GM23248 (cell line): ENCODE data around the gene PRSS56. TPM values are rescaled to one million over a fixed set of nuclear protein-coding genes. Genes with fewer than 3 reads are reported as not detected.

Source experiments
- DNase-seq: peaks from one replicate; pipeline ENCODE4 v3.0.0-alpha.2; 2015
- H2AFZ ChIP-seq: fragments of 200-600 bp; sonication (generic); 2 replicates; pipeline ENCODE4 v1.6.1; 2016; ENCODE audit warnings: antibody characterized with exemption
- H3F3A ChIP-seq: fragments of 200-600 bp; sonication (generic); 2 replicates; pipeline ENCODE4 v1.6.1; 2016; ENCODE audit warnings: mild to moderate bottlenecking, antibody characterized with exemption, mixed run types; ENCODE audit not compliant: insufficient read depth
- H3K27ac ChIP-seq: fragments of 200-600 bp; sonication (generic); 2 replicates; pipeline ENCODE4 v1.5.1; 2016; ENCODE audit warnings: mild to moderate bottlenecking
- H3K27me3 ChIP-seq: fragments of 200-600 bp; sonication (generic); replicated peaks from 2 replicates; pipeline ENCODE4 v1.6.1; 2016; ENCODE audit warnings: mild to moderate bottlenecking; ENCODE audit not compliant: insufficient read depth
- H3K36me3 ChIP-seq: fragments of 200-600 bp; sonication (generic); 2 replicates; pipeline ENCODE4 v1.6.1; 2016; ENCODE audit warnings: low read depth, mild to moderate bottlenecking
- H3K4me1 ChIP-seq: fragments of 200-600 bp; sonication (generic); 2 replicates; pipeline ENCODE4 v1.6.1; 2016; ENCODE audit warnings: mild to moderate bottlenecking; ENCODE audit not compliant: insufficient read depth
- H3K4me2 ChIP-seq: fragments of 200-600 bp; sonication (generic); one replicate; pipeline ENCODE4 v1.6.1; 2016; ENCODE audit warnings: mild to moderate bottlenecking; ENCODE audit not compliant: unreplicated experiment
- H3K4me3 ChIP-seq: fragments of 200-600 bp; sonication (generic); 2 replicates; pipeline ENCODE4 v1.5.1; 2016; ENCODE audit warnings: mild to moderate bottlenecking
- H3K79me2 ChIP-seq: fragments of 200-600 bp; sonication (generic); 2 replicates; pipeline ENCODE4 v1.6.1; 2016; ENCODE audit warnings: mild to moderate bottlenecking; ENCODE audit not compliant: insufficient read depth
- H3K9ac ChIP-seq: fragments of 200-600 bp; sonication (generic); 2 replicates; pipeline ENCODE4 v1.6.1; 2016; ENCODE audit warnings: mild to moderate bottlenecking
- H3K9me2 ChIP-seq: fragments of 200-600 bp; sonication (generic); 2 replicates; pipeline ENCODE4 v1.6.1; 2016; ENCODE audit warnings: mixed run types, mild to moderate bottlenecking, moderate library complexity; ENCODE audit not compliant: insufficient read depth
- H3K9me3 ChIP-seq: fragments of 200-600 bp; sonication (generic); one replicate; pipeline ENCODE4 v1.6.1; 2017; ENCODE audit warnings: low read depth
- H4K20me1 ChIP-seq: fragments of 200-600 bp; sonication (generic); 2 replicates; pipeline ENCODE4 v1.6.0; 2016; ENCODE audit not compliant: insufficient read depth
- EZH2 ChIP-seq: fragments of 200-600 bp; sonication (generic); IDR thresholded peaks from 2 replicates; pipeline ENCODE4 v1.6.1; 2018; ENCODE audit warnings: antibody characterized with exemption, mild to moderate bottlenecking; ENCODE audit not compliant: insufficient read depth, poor library complexity, severe bottlenecking
- EZH2phosphoT487 ChIP-seq: fragments of 200-600 bp; sonication (generic); IDR thresholded peaks from 2 replicates; pipeline ENCODE4 v1.6.1; 2018; ENCODE audit warnings: antibody characterized with exemption, moderate library complexity, mild to moderate bottlenecking, low read depth; ENCODE audit not compliant: insufficient read depth
- WGBS, 2 experiments: methylation state at CpG; one replicate each; pipeline ENCODE4 v1.1.6; 2015 to 2017; ENCODE audit warnings: low lambda C conversion rate in 2 of 2, low coverage in 1 of 2; ENCODE audit errors: missing lambda C conversion rate in 2 of 2; 5-methylcytosine and 5-hydroxymethylcytosine counted together
- in situ Hi-C: fragments of 300-500 bp; cut with MboI; formaldehyde crosslinking; loops from 2 replicates; pipeline ENCODE4 v1.15.0; 2020
- polyA plus RNA-seq: library from polyadenylated mRNA; unstranded; fragments of >200 nt; fragmentation: Nextera tagmentation; extraction: Ambion mirVana; gene quantifications from 2 replicates; pipeline ENCODE4 v1.2.1, GENCODE V29; 2016
- total RNA-seq: library from RNA; depleted of rRNA; stranded (reverse); fragments of >200 nt; shearing (Covaris generic); gene quantifications from 2 replicates; pipeline ENCODE4 v1.2.3, GENCODE V29; 2014

Gene PRSS56
- total and polyA plus RNA-seq, 2 experiments from 2014 or later, result not detected

- Histone ChIP-seq H4K20me1 (no peaks in the 10 kb centered on the region), H3K9me2 (no peaks in the 10 kb centered on the region), H3K27me3 (peaks cover 34% of the 10 kb centered on the region), H3K36me3 (no peaks in the 10 kb centered on the region), H3K27ac (no peak overlapping the region), H3K4me1 (no peaks in the 10 kb centered on the region), H3F3A (no peaks in the 10 kb centered on the region), H2AFZ (no peak overlapping the region), H3K9me3 (no peaks in the 10 kb centered on the region), H3K9ac (no peak overlapping the region), H3K79me2 (no peaks in the 10 kb centered on the region), H3K4me2 (no peak overlapping the region), H3K4me3 (no peak overlapping the region)
- WGBS, 2 experiments, result 73 to 80% methylated on average over 8 to 10 of the region's 14 CpGs
- in situ Hi-C loops, result loop anchor here (25.0 kb wide), 1 partner anchor 613 kb away; no protein-coding TSS in a partner anchor
- TF ChIP-seq EZH2phosphoT487 (no peak), EZH2 (no peak)
- no peak for DNase-seq
Observed at GRCh38 chr2:232525199-232525598, 5.0 kb downstream of the PRSS56 start.

- Histone ChIP-seq H3K36me3 (no peaks in the 10 kb centered on the region), H2AFZ (no peak within 1 kb of the TSS), H3K27me3 (peaks cover 28% of the 10 kb centered on the region), H3K9me2 (no peaks in the 10 kb centered on the region), H3K4me2 (no peak within 1 kb of the TSS), H3K9ac (no peak within 1 kb of the TSS), H3F3A (no peaks in the 10 kb centered on the region), H4K20me1 (no peaks in the 10 kb centered on the region), H3K79me2 (no peaks in the 10 kb centered on the region), H3K9me3 (no peaks in the 10 kb centered on the region), H3K4me3 (no peak within 1 kb of the TSS), H3K27ac (no peak within 1 kb of the TSS), H3K4me1 (no peaks in the 10 kb centered on the region)
- 9 to 12% methylated on average over 12 to 18 of the region's 18 CpGs for WGBS, 2 experiments
- TF ChIP-seq EZH2phosphoT487 (no peak), EZH2 (no peak)
- in situ Hi-C loops, result loop anchor here (25.0 kb wide), 1 partner anchor 614 kb away; no protein-coding TSS in a partner anchor
- peak; percentile 40 for DNase-seq
Observed at GRCh38 chr2:232525791-232526371, 5.7 kb downstream of the PRSS56 start, which contains the start of gene CHRND. CHRND (plus strand) TSS chr2:232526160; CDS start chr2:232526216, 56 bp downstream.

- no peak overlapping the region for H3K4me3 ChIP-seq
- no peak overlapping the region for H3K9ac ChIP-seq
- no peak for TF ChIP-seq EZH2
- TF ChIP-seq EZH2phosphoT487, result no peak
- H3K9me3 ChIP-seq, result no peaks in the 10 kb centered on the region
- H4K20me1 ChIP-seq, result no peaks in the 10 kb centered on the region
- H3K27ac ChIP-seq, result no peak overlapping the region
- H3K36me3 ChIP-seq, result no peaks in the 10 kb centered on the region
- no peak for DNase-seq
- H3K9me2 ChIP-seq, result no peaks in the 10 kb centered on the region
- in situ Hi-C loops, result loop anchor here (25.0 kb wide), 1 partner anchor 614 kb away; no protein-coding TSS in a partner anchor
- H3K4me1 ChIP-seq, result no peaks in the 10 kb centered on the region
- no peak overlapping the region for H2AFZ ChIP-seq
- no peaks in the 10 kb centered on the region for H3F3A ChIP-seq
- H3K79me2 ChIP-seq, result no peaks in the 10 kb centered on the region
- H3K27me3 ChIP-seq, result peaks cover 23% of the 10 kb centered on the region
- no peak overlapping the region for H3K4me2 ChIP-seq
- 60 to 72% methylated on average over 13 of the region's 13 CpGs for WGBS, 2 experiments
Observed at GRCh38 chr2:232526372-232526941, 6.3 kb downstream of the PRSS56 start.

GRCh38 chr2:232527905-232528470, 7.8 kb downstream of the PRSS56 start:
- Histone ChIP-seq H3K27ac (no peak overlapping the region), H3K79me2 (no peaks in the 10 kb centered on the region), H3K9me2 (no peaks in the 10 kb centered on the region), H2AFZ (no peak overlapping the region), H4K20me1 (no peaks in the 10 kb centered on the region), H3K27me3 (peaks cover 20% of the 10 kb centered on the region), H3F3A (no peaks in the 10 kb centered on the region), H3K4me3 (no peak overlapping the region), H3K9ac (no peak overlapping the region), H3K4me1 (no peaks in the 10 kb centered on the region), H3K4me2 (no peak overlapping the region), H3K9me3 (no peaks in the 10 kb centered on the region), H3K36me3 (no peaks in the 10 kb centered on the region)
- no peak for DNase-seq
- 70 to 74% methylated on average over 6 of the region's 6 CpGs for WGBS, 2 experiments
- TF ChIP-seq EZH2 (no peak), EZH2phosphoT487 (no peak)
- in situ Hi-C loops, result loop anchor here (25.0 kb wide), 1 partner anchor 616 kb away; no protein-coding TSS in a partner anchor
